Measurements from ENCODE around the gene USE1.

Gene USE1

GRCh38 chr19:17194608-17195007, 20.5 kb upstream of the USE1 start:
- Histone ChIP-seq H3K4me1 (ENCODE audit: insufficient read depth, low read length, severe bottlenecking) (peaks cover 23% of the 10 kb centered on the region), H3F3A (ENCODE audit: insufficient read depth, low read length) (peaks cover 7% of the 10 kb centered on the region; the same call in 1 of the 2 replicates), H2AFZ (ENCODE audit: low read length) (no peak overlapping the region), H4K20me1 (ENCODE audit: insufficient read depth, low read length) (no peaks in the 10 kb centered on the region), H3K79me2 (ENCODE audit: insufficient read depth, low read length) (no peaks in the 10 kb centered on the region), H3K4me2 (ENCODE audit: low read length) (no peak overlapping the region), H3K9me3 (ENCODE audit: low read length) (no peaks in the 10 kb centered on the region), H3K4me3 (ENCODE audit: low read depth, low read length, poor library complexity, severe bottlenecking) (no peak overlapping the region), H3K9ac (ENCODE audit: low read length) (no peak overlapping the region), H3K36me3 (ENCODE audit: insufficient read depth, low read length) (peaks cover 75% of the 10 kb centered on the region), H3K27me3 (ENCODE audit: insufficient read depth, low read length) (no peaks in the 10 kb centered on the region), H3K9me2 (ENCODE audit: low read depth, low read length) (no peaks in the 10 kb centered on the region), H3K27ac (ENCODE audit: low read depth, low read length, poor library complexity, severe bottlenecking) (no peak overlapping the region)
- TF ChIP-seq CTCF (IDR thresholded peaks at IDR 0.05; ENCODE audit: low read length), result no peak
- no peak for TF ChIP-seq EZH2 (IDR thresholded peaks at IDR 0.05; ENCODE audit: borderline replicate concordance, low read length)

GRCh38 chr19:17195106-17195505, 20.1 kb upstream of the USE1 start:
- TF ChIP-seq CTCF (IDR thresholded peaks at IDR 0.05; ENCODE audit: low read length) (no peak), EZH2 (IDR thresholded peaks at IDR 0.05; ENCODE audit: borderline replicate concordance, low read length) (no peak)
- no peaks in the 10 kb centered on the region for H4K20me1 ChIP-seq (ENCODE audit: insufficient read depth, low read length)
- H3F3A ChIP-seq (ENCODE audit: insufficient read depth, low read length), result peaks cover 7% of the 10 kb centered on the region; the same call in 1 of the 2 replicates
- H3K79me2 ChIP-seq (ENCODE audit: insufficient read depth, low read length), result no peaks in the 10 kb centered on the region
- H2AFZ ChIP-seq (ENCODE audit: low read length), result no peak overlapping the region
- peaks cover 74% of the 10 kb centered on the region for H3K36me3 ChIP-seq (ENCODE audit: insufficient read depth, low read length)
- H3K9ac ChIP-seq (ENCODE audit: low read length), result no peak overlapping the region
- no peaks in the 10 kb centered on the region for H3K9me3 ChIP-seq (ENCODE audit: low read length)
- no peaks in the 10 kb centered on the region for H3K9me2 ChIP-seq (ENCODE audit: low read depth, low read length)
- no peak overlapping the region for H3K4me3 ChIP-seq (ENCODE audit: low read depth, low read length, poor library complexity, severe bottlenecking)
- H3K27me3 ChIP-seq (ENCODE audit: insufficient read depth, low read length), result no peaks in the 10 kb centered on the region
- no peak overlapping the region for H3K27ac ChIP-seq (ENCODE audit: low read depth, low read length, poor library complexity, severe bottlenecking)
- no peak overlapping the region for H3K4me2 ChIP-seq (ENCODE audit: low read length)
- H3K4me1 ChIP-seq (ENCODE audit: insufficient read depth, low read length, severe bottlenecking), result peaks cover 18% of the 10 kb centered on the region

DNA sequence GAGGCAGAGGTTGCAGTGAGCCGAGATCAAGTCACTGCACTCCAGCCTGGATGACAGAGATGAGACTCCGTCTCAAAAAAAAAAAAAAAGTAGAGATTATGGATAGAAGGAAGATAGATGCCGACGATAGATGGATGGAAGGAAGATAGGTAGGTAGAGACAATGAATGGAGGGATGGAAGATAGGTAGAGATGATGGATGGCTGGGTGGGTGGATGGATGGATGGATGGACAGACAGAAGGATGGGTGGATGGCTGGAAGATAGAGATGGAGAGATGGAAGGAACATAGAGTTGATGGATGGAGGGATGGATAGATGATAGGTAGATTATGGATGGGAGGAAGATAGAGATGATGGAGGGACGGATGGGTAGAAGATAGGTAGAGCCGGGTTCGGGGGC, 18.5 kb upstream of the USE1 start:
- Histone ChIP-seq H3K36me3 (ENCODE audit: insufficient read depth, low read length) (peaks cover 77% of the 10 kb centered on the region), H3K9me2 (ENCODE audit: low read depth, low read length) (no peaks in the 10 kb centered on the region)
- no peak for TF ChIP-seq EZH2 (IDR thresholded peaks at IDR 0.05; ENCODE audit: borderline replicate concordance, low read length)
- TF ChIP-seq CTCF (IDR thresholded peaks at IDR 0.05; ENCODE audit: low read length), result no peak

More for the DNA sequence above, 18.5 kb upstream of the USE1 start:
- no peaks in the 10 kb centered on the region for H3K27me3 ChIP-seq (ENCODE audit: insufficient read depth, low read length)
- H3K9ac ChIP-seq (ENCODE audit: low read length), result no peak overlapping the region
- H3K4me2 ChIP-seq (ENCODE audit: low read length), result no peak overlapping the region
- peaks cover 6% of the 10 kb centered on the region for H3K4me1 ChIP-seq (ENCODE audit: insufficient read depth, low read length, severe bottlenecking)
- H3K4me3 ChIP-seq (ENCODE audit: low read depth, low read length, poor library complexity, severe bottlenecking), result no peak overlapping the region
- no peaks in the 10 kb centered on the region for H3K9me3 ChIP-seq (ENCODE audit: low read length)
- no peaks in the 10 kb centered on the region for H3K79me2 ChIP-seq (ENCODE audit: insufficient read depth, low read length)
- no peak overlapping the region for H3K27ac ChIP-seq (ENCODE audit: low read depth, low read length, poor library complexity, severe bottlenecking)
- H4K20me1 ChIP-seq (ENCODE audit: insufficient read depth, low read length), result no peaks in the 10 kb centered on the region
- H2AFZ ChIP-seq (ENCODE audit: low read length), result no peak overlapping the region
- no peaks in the 10 kb centered on the region for H3F3A ChIP-seq (ENCODE audit: insufficient read depth, low read length)
